Activated T-helper 9 cell treated with anti-CD3 and anti-CD28 coated beads, Interleukin-2, amount 50 U/mL, for 16 hours (primary cell): ENCODE measurements around the gene PPP1R15A.
A peak's percentile ranks its signal among the peaks of the same experiment; 100 is the strongest.
"Not testable (repeated sequence)": the region's sequence is repeated elsewhere in the genome, so short reads cannot be mapped to it uniquely, and the experiment has no call there.

Experiments used
- DNase-seq: peaks from one replicate; pipeline ENCODE4 v3.0.0-alpha.2; 2020; ENCODE audit warnings: low read depth

PPP1R15A gene

DNA sequence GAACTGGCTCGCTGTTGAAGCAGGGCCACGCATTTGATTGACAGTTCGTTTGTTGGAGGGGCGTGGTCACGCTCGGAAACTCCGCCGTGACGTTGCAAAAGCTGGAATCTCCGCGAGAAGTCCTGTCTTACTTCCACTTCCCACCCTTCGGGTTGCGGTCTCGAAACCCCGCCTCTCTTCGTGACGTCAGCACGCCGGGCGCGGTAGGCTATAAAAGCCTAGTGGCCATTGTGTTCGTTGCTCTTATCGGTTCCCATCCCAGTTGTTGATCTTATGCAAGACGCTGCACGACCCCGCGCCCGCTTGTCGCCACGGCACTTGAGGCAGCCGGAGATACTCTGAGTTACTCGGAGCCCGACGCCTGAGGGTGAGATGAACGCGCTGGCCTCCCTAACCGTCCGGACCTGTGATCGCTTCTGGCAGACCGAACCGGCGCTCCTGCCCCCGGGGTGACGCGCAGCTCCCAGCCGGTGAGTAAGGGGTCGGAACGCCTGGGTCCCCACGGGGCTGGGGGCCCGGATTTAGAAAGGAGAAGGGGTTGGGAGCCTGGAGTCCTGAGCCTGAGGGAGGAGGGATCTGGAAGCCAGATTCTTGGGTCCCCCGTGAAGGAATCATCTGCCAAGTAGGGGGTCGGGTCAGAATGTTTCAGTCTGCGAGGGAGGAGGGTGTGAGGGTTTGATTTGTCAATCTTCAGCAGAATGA lies at the start of gene PPP1R15A:
PPP1R15A (plus strand) TSS at position 240 of the 702 bp plus-strand sequence. CDS start 813 bp downstream, outside the sequence.
- peak; percentile 97 for DNase-seq

GRCh38 chr19:48822514-48822913 lies 49.7 kb upstream of the PPP1R15A start:
- DNase-seq: no peak

DNA sequence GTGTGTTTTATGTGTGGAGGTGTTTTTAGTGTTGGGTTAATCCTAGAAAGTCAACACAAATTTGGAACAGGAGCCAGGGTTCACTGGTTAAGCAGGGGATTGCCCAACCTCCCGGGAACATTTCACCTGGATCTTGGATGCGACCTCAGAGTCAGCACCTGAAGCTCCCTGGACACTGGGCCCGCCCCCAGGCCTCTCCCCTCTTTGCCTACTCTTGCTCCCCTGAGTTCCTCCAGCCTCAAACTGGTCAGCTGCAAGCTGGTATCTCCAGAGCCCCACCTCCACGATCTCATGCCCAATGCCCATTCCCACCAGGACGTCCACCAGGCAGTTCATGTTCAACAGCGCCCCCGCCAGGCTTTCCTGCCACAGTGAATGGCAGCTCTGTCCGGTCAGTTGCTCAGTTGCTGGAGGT lies 45.6 kb upstream of the PPP1R15A start:
- DNase-seq: no peak

DNA sequence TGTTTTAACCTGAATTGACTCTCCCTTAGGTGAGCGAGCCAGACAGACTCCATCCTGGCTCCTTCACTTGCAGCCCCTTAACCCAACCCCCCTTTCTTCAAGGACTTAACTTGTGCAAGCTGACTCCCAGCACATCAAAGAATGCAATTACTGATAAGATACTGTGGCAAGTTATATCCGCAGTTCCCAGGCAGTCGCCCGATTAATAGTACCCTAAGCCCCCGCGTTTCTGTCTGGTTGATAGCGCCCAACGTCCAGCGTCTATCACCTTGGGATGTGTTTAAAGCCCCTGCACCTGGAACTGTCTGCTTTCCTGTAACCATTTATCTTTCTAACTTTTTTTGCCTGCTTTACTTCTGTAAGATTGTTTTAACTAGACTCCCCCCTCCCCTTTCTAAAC lies 42.1 kb upstream of the PPP1R15A start:
- no peak for DNase-seq

GRCh38 chr19:48830965-48831364 lies 41.3 kb upstream of the PPP1R15A start:
- DNase-seq: no peak

DNA sequence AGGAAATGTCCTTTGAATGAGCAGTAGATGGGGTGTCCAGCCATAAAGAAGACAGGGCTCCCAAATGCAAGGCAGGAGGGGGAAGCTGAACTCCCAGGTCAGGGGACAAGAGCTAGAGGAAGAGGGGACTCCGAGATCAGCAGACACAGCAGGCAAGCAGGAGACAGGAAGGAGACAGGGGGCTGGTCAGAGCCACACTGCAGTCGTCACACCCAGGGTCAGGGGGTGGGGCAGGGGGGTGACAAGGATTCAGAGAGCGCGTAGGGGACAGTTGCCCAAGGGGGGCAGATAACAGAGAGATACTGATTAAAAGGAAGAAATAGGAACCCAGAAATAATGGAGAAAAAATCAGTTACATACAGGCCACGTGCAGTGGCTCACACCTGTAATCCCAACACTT lies 39.2 kb upstream of the PPP1R15A start:
- no peak for DNase-seq

GRCh38 chr19:48833977-48834376 lies 38.2 kb upstream of the PPP1R15A start:
- DNase-seq: no peak

DNA sequence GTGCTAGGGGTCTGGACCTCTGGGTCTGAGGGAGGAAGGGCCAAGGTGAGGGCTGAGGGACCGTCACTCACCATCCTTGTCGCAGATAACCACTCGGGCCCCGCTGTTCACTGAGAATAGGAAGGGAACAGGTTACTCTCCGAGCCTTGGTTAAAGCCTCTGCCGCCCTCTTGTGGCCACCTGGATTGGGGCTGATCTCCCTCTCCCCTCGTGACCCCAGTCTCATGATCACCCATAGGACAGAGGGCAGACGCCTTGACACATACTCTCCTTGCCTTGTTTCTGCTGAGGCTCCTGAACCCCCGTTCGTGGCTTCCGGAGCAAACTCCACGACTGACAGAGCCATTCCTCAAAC lies 36.5 kb upstream of the PPP1R15A start:
- peak; percentile 84 for DNase-seq

- no peak for DNase-seq
Measured at GRCh38 chr19:48836089-48837017, 35.9 kb upstream of the PPP1R15A start, which contains the start of gene HSD17B14. HSD17B14 (minus strand) TSS chr19:48836491; CDS start chr19:48836411, 80 bp downstream.

GRCh38 chr19:48837051-48837524 lies 35.1 kb upstream of the PPP1R15A start:
- DNase-seq: peak; percentile 65

- DNase-seq: no peak
Measured at GRCh38 chr19:48837687-48838086, 34.5 kb upstream of the PPP1R15A start.

DNA sequence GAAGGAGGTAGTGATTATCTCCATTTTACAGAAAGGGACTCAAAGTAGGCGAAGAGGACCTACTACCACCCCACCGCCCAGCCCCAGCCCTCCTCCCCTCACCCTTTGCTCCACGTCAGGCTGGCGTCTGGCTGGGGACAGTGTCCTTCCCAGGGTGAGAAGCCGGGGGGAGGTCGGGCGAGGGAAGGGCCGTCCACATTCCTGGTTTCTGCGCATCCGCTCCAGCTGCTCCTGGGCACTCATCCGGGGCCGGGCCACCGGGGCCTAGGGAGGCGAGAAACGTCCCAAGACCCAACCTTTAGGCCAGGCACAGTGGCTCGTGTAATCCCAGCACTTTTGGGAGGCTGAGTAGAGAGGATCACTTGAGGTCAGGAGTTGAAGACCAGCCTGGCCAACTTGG lies 31.2 kb upstream of the PPP1R15A start:
- no peak for DNase-seq

DNA sequence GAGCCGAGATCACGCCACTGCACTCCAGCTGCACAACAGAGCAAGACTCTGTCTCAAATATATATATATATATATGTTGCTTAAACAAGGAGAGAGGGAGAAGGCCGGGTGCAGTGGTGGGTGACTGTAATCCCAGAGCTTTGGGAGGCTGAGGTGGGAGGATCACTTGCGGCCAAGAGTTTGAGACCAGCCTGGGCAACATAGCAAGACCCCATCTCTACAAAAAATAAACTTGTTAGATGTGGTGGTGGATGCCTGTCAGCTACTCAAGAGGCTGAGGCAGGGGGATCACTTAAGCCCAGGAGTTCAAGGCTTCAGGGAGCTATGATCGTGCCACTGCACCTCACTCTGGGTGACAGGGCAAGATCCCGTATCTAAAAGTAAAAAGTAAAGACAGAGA lies 30.6 kb upstream of the PPP1R15A start:
- DNase-seq: no peak

- no peak for DNase-seq
Measured at GRCh38 chr19:48842789-48843162, 29.4 kb upstream of the PPP1R15A start.

DNA sequence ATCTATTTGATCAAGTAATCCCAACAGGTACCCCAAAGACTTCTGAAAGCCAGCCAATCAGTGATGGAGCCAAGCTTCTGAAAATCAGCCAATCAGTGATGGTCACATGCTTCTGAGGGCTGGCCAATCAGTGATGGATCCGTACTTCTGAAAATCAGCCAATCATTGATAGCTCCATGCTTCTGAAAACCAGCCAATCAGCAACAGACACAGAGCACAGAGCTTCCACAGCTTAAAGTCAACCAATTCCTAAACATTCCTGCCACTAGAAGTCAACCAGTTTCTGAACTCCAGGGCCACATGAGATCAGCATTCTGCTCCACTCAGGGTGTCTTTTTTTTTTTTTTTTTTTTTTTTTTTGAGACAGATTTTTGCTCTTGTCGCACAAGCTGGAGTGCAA lies 27.7 kb upstream of the PPP1R15A start:
- DNase-seq: no peak

- DNase-seq: no peak
Measured at GRCh38 chr19:48845384-48845783, 26.8 kb upstream of the PPP1R15A start.

DNA sequence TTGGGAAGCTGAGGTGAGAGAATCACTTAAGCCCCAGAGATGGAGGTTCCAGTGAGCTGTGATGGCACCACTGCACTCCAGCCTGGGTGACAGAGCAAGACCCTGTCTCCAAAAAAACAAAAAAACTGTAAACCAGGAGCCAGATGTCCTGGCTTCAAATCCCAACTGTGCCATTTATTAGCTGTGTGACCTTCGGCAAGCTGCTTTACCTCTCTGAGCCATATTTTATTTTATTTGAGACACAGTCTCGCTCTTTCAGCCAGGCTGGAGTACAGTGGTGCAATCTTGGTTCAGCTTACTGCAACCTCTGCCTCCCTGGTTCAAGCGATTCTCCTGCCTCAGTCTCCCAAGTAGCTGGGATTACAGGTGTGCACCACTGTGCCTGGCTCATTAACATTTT lies 25.6 kb upstream of the PPP1R15A start:
- not testable (repeated sequence) for DNase-seq

DNA sequence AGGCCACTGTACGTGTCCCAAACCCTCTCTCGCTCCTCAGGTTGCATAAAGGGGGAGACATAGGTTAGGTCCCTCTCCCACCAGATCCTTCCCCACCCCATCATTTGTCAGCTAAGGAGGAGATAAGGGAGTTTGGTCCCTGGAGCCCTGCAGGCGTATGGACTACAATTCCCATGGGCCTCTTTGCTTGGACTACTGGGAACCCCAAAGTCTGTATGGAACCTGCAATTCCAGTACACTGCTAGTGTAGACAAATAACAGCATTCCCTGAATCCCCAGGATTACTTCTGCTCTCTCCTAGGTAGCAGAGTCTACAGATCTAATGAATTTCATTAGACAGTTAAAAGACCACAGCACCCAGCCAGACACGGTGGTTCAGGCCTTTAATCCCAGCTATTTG lies 19.9 kb upstream of the PPP1R15A start:
- no peak for DNase-seq

DNA sequence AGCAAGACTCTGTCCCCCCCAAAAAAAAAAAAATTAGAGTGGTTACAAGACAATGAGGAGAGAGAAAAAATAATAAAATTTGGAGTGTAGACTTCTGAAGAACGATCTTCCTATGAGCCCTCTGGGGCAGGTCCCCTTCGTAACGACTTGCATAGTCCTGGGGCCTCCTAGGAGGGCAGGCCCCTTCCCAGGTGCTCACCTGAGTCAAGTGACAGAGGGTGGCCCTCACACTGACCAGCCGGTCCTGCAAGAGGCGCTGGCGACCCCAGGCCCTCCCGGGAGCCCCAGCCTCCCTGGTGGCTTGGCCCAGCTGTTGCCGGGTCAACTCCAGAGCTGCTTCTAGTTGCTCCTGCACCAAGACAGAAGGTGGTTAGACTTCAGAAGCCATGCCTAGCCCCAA lies 18.7 kb upstream of the PPP1R15A start:
- DNase-seq: no peak

DNA sequence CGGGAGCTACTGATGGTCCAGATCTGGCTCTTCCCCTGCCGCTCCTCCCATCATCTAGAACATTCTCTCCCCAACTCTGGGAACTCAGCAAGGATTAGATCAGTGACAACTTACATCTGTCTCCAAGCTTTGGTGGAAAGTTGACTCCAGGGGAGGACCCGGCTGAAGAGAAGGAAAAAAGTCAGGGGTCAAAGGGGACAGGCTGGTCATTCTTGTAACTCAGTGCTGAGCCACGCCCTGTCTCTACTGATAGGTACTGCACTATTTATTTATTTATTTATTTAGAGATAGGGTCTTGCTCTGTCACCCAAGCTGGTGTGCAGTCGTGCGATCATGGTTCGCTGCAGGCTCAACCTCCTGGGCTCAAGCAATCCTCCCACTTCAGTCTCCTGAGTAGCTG lies 18.1 kb upstream of the PPP1R15A start:
- DNase-seq: no peak

DNA sequence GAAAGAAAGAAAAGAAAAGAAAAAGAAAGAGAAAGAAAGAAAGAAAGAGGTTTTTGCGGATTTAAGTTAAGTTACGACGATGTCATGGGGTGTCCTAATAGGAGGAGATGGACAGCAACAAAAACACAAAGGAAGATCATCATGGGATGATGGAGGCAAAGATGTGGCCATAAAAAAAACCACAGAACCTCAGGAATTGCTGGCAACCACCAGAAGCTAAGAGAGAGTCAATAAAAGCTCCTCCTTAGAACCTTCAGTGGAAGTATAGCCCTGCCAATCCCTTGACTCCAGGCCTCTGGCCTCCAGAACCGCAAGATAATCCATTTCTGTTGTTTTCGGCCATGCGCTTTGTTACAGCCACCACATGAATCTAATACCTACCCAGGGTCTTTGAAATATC lies 15.3 kb upstream of the PPP1R15A start:
- no peak for DNase-seq

DNA sequence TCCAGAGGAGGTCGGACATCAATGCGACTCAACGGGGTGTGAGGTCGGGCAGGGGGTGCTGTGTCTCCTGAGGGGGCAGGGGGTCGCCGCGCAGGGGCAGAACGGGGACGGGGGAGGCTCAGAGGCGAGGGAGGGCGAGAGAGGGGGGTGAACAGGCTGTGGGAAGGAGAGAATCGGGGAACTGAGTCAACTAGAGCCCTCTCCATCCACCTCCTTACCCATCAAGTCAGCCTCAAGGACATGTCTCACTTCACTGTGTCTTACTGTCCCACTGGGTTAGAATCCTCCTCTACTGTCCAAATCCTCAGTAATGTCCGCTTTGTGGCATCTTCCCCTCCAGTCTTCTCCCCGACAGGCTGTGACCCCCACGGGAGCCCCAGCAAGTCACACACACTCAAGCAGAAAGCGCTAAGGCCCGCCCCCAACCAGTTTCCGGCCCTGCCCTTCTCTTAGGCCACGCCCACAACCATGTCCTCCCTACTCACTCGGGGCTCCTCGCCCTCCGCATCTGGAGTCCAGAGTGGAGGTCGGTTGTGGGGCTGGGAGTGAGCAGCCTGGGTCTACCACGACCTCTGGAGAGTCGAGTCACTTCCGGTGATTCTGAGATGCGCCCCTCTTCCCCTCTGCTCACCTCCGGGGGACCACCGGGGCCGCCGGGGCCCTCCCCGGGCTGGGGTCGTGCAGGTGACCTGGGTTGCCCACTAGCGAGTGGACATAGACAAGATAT lies 13.1 kb upstream of the PPP1R15A start:
- peak; percentile 60 for DNase-seq
